H9 (cell line): Measurements from ENCODE around the gene SH3BP5. TPM values are rescaled to one million over a fixed set of nuclear protein-coding genes. Genes with fewer than 3 reads are reported as not detected.

Source experiments
- DNase-seq: peaks from one replicate; pipeline ENCODE4 v3.0.0-alpha.2; 2017
- H2AFZ ChIP-seq: one replicate; pipeline ENCODE4 v1.6.1; 2013; ENCODE audit warnings: mild to moderate bottlenecking, low read length, control low read depth, moderate library complexity
- H2AK5ac ChIP-seq: 2 replicates; pipeline ENCODE4 v1.6.1; 2013; ENCODE audit warnings: low read length, control low read depth, mixed read lengths; ENCODE audit not compliant: insufficient read length
- H2BK120ac ChIP-seq: one replicate; pipeline ENCODE4 v1.6.1; 2013; ENCODE audit warnings: low read depth, mild to moderate bottlenecking, low read length, control low read depth, inconsistent platforms; ENCODE audit not compliant: poor library complexity, severe bottlenecking
- H2BK12ac ChIP-seq: 2 replicates; pipeline ENCODE4 v1.6.1; 2013; ENCODE audit warnings: low read length, control low read depth, mixed read lengths, low read depth; ENCODE audit not compliant: insufficient read length
- H2BK15ac ChIP-seq: 2 replicates; pipeline ENCODE4 v1.6.1; 2013; ENCODE audit warnings: low read depth, low read length, control low read depth
- H2BK20ac ChIP-seq: one replicate; pipeline ENCODE4 v1.6.1; 2013; ENCODE audit warnings: low read depth, mild to moderate bottlenecking, low read length, control low read depth, inconsistent platforms; ENCODE audit not compliant: poor library complexity, severe bottlenecking
- H2BK5ac ChIP-seq: 2 replicates; pipeline ENCODE4 v1.6.1; 2013; ENCODE audit warnings: low read length, control low read depth, mixed read lengths; ENCODE audit not compliant: insufficient read length
- H3K14ac ChIP-seq: 2 replicates; pipeline ENCODE4 v1.6.1; 2013; ENCODE audit warnings: low read length, control low read depth; ENCODE audit not compliant: insufficient read depth
- H3K18ac ChIP-seq: 2 replicates; pipeline ENCODE4 v1.6.1; 2013; ENCODE audit warnings: low read depth, mild to moderate bottlenecking, mixed read lengths, low read length, control low read depth; ENCODE audit not compliant: insufficient read length
- H3K23ac ChIP-seq: 2 replicates; pipeline ENCODE4 v1.6.1; 2013; ENCODE audit warnings: low read length, control low read depth, mixed read lengths, low read depth; ENCODE audit not compliant: insufficient read length
- H3K23me2 ChIP-seq: 2 replicates; pipeline ENCODE4 v1.6.1; 2013; ENCODE audit warnings: low read depth, mild to moderate bottlenecking, mixed read lengths, low read length, control low read depth; ENCODE audit not compliant: insufficient read length, poor library complexity, severe bottlenecking
- H3K27ac ChIP-seq: 2 replicates; pipeline ENCODE4 v1.5.1; 2013; ENCODE audit warnings: low read length, control low read depth, mixed read lengths, low read depth; ENCODE audit not compliant: insufficient read length
- H3K27me3 ChIP-seq: 2 replicates; pipeline ENCODE4 v1.6.1; 2013; ENCODE audit warnings: low read length, control low read depth, inconsistent platforms; ENCODE audit not compliant: insufficient read depth
- H3K4ac ChIP-seq: 2 replicates; pipeline ENCODE4 v1.6.1; 2013; ENCODE audit warnings: low read depth, mild to moderate bottlenecking, control low read depth, inconsistent platforms, low read length, moderate library complexity
- H3K4me1 ChIP-seq: 2 replicates; pipeline ENCODE4 v1.6.1; 2013; ENCODE audit warnings: low read length, control low read depth, inconsistent platforms; ENCODE audit not compliant: insufficient read depth
- H3K4me2 ChIP-seq: 2 replicates; pipeline ENCODE4 v1.6.1; 2013; ENCODE audit warnings: low read length, control low read depth, mixed read lengths; ENCODE audit not compliant: insufficient read length, insufficient read depth
- H3K56ac ChIP-seq: 2 replicates; pipeline ENCODE4 v1.6.1; 2013; ENCODE audit warnings: low read depth, mild to moderate bottlenecking, mixed read lengths, low read length, control low read depth; ENCODE audit not compliant: insufficient read length
- H3K79me1 ChIP-seq: 2 replicates; pipeline ENCODE4 v1.6.1; 2013; ENCODE audit warnings: low read depth, mild to moderate bottlenecking, moderate library complexity, low read length, control low read depth, inconsistent platforms; ENCODE audit not compliant: insufficient read depth, poor library complexity, severe bottlenecking
- H3K79me2 ChIP-seq: 2 replicates; pipeline ENCODE4 v1.6.1; 2013; ENCODE audit warnings: low read length, control low read depth, inconsistent platforms; ENCODE audit not compliant: insufficient read depth
- H3K9ac ChIP-seq: 2 replicates; pipeline ENCODE4 v1.6.1; 2013; ENCODE audit warnings: low read length, control low read depth, mixed read lengths; ENCODE audit not compliant: insufficient read length; ENCODE audit errors: extremely low read depth
- H3K9me3 ChIP-seq: one replicate; pipeline ENCODE4 v1.6.1; 2013; ENCODE audit warnings: low read depth, low read length, inconsistent platforms; ENCODE audit not compliant: control insufficient read depth
- H3T11ph ChIP-seq: one replicate; pipeline ENCODE4 v1.6.1; 2013; ENCODE audit warnings: mild to moderate bottlenecking, low read length, control low read depth, inconsistent platforms
- H4K20me1 ChIP-seq: one replicate; pipeline ENCODE4 v1.6.1; 2013; ENCODE audit not compliant: control insufficient read depth, insufficient read length, insufficient read depth
- H4K5ac ChIP-seq: 2 replicates; pipeline ENCODE4 v1.6.1; 2013; ENCODE audit warnings: low read depth, mild to moderate bottlenecking, mixed read lengths, low read length, control low read depth; ENCODE audit not compliant: insufficient read length
- H4K8ac ChIP-seq: replicated peaks from 2 replicates; pipeline ENCODE4 v1.6.1; 2013; ENCODE audit warnings: low read length, control low read depth, mixed read lengths, low read depth; ENCODE audit not compliant: insufficient read length
- H4K91ac ChIP-seq: 2 replicates; pipeline ENCODE4 v1.6.1; 2013; ENCODE audit warnings: low read depth, mild to moderate bottlenecking, moderate library complexity, mixed read lengths, low read length, control low read depth; ENCODE audit not compliant: insufficient read length
- H3K27ac Mint-ChIP-seq, 3 experiments: 2 replicates in 2 of 3; 3 replicates in 1 of 3; pipeline ENCODE4 v1.8.0; 2020 to 2021; ENCODE audit warnings: mixed read lengths in 3 of 3, mild to moderate bottlenecking in 1 of 3, moderate library complexity in 1 of 3
- H3K27me3 Mint-ChIP-seq: 2 replicates; pipeline ENCODE4 v1.8.0; 2021; ENCODE audit warnings: low read depth, mild to moderate bottlenecking, moderate library complexity, mixed read lengths
- H3K36me3 Mint-ChIP-seq, 3 experiments: 2 replicates in 2 of 3; 3 replicates in 1 of 3; pipeline ENCODE4 v1.8.0; 2020 to 2021; ENCODE audit warnings: low read depth in 3 of 3, mixed read lengths in 3 of 3; ENCODE audit not compliant: insufficient read depth in 1 of 3
- H3K4me1 Mint-ChIP-seq, 2 experiments: 2 replicates each; pipeline ENCODE4 v1.8.0; 2020; ENCODE audit warnings: mixed read lengths in 2 of 2
- H3K4me3 Mint-ChIP-seq, 2 experiments: 2 replicates in 1 of 2; 3 replicates in 1 of 2; pipeline ENCODE4 v1.8.0; 2020 to 2021; ENCODE audit warnings: mild to moderate bottlenecking in 2 of 2, mixed read lengths in 2 of 2, moderate library complexity in 1 of 2
- H3K9me3 Mint-ChIP-seq, 2 experiments: 2 replicates in 1 of 2; 3 replicates in 1 of 2; pipeline ENCODE4 v1.8.0; 2020; ENCODE audit warnings: mild to moderate bottlenecking in 2 of 2, mixed read lengths in 2 of 2, moderate library complexity in 1 of 2
- CTCF ChIP-seq: fragments of 200-600 bp; sonication (generic); conservative IDR thresholded peaks from 3 replicates; pipeline ENCODE4 v1.8.0; 2021; ENCODE audit warnings: antibody characterized with exemption, mild to moderate bottlenecking
- WGBS: extraction: QIAGEN DNeasy Blood & Tissue Kit; methylation state at CpG from one replicate; pipeline ENCODE4 v1.1.7; 2013; ENCODE audit warnings: missing lambda C conversion rate, low lambda C conversion rate, mixed read lengths; ENCODE audit not compliant: insufficient read length; ENCODE audit errors: extremely low coverage; 5-methylcytosine and 5-hydroxymethylcytosine counted together
- total RNA-seq: library from RNA; stranded (reverse); gene quantifications from 2 replicates; pipeline ENCODE4 v1.2.1, GENCODE V29; 2021

The SH3BP5 gene
- total RNA-seq, 1 experiment from 2014 or later: 6.8 TPM

- no peak overlapping the region for H2AK5ac ChIP-seq
- H3K9me3 ChIP-seq: no peaks in the 10 kb centered on the region
- no peaks in the 10 kb centered on the region for H4K20me1 ChIP-seq
- no peak overlapping the region for H2BK120ac ChIP-seq
- H3K36me3 Mint-ChIP-seq: peaks cover 0 to 5% (median 4%) of the 10 kb centered on the region in 3 experiments; a peak in 2 of 7 replicates
- no peak overlapping the region for H2AFZ ChIP-seq
- DNase-seq: no peak
- H3K4ac ChIP-seq: no peak overlapping the region
- no peak overlapping the region for H3K27ac ChIP-seq
- peaks cover 8 to 13% of the 10 kb centered on the region in 2 experiments for H3K9me3 Mint-ChIP-seq
- H3K27me3 Mint-ChIP-seq: peaks cover 5% of the 10 kb centered on the region
- no peaks in the 10 kb centered on the region for H3K79me2 ChIP-seq
- no peak overlapping the region for H3K14ac ChIP-seq
- no peak overlapping the region for H4K91ac ChIP-seq
- H2BK12ac ChIP-seq: no peak overlapping the region
- no peak overlapping the region for H2BK5ac ChIP-seq
- H3K4me3 Mint-ChIP-seq: no peak overlapping the region
- no peaks in the 10 kb centered on the region for H3K23me2 ChIP-seq
- no peak overlapping the region for H3K27ac Mint-ChIP-seq
- no peak overlapping the region for H2BK15ac ChIP-seq
- H3K79me1 ChIP-seq: no peaks in the 10 kb centered on the region
- no peak overlapping the region for H2BK20ac ChIP-seq
- H3K27me3 ChIP-seq: no peaks in the 10 kb centered on the region
- H3T11ph ChIP-seq: no peak overlapping the region
- H3K4me2 ChIP-seq: no peak overlapping the region
- TF ChIP-seq CTCF: no peak
- H4K5ac ChIP-seq: no peak overlapping the region
- H3K23ac ChIP-seq: no peak overlapping the region
- WGBS: no CpG with 5 or more reads among the region's 6 CpGs
- H3K9ac ChIP-seq: no peak overlapping the region
- H3K4me1 Mint-ChIP-seq: peaks cover 3 to 5% of the 10 kb centered on the region in 2 experiments; a peak in 3 of 4 replicates
- no peak overlapping the region for H3K18ac ChIP-seq
- no peak overlapping the region for H4K8ac ChIP-seq
- no peaks in the 10 kb centered on the region for H3K4me1 ChIP-seq
- H3K56ac ChIP-seq: no peak overlapping the region
These were observed 48.8 kb upstream of the SH3BP5 start for GRCh38 chr3:15380980-15381890.
